Mammary epithelial cell (primary cell): ENCODE measurements around the gene CEACAM20.

Experiments
- CTCF ChIP-seq, 2 donors: IDR thresholded peaks in 1 of 2; conservative IDR thresholded peaks in 1 of 2; 2 replicates each; pipeline ENCODE4 v1.5.1; 2011 to 2012; ENCODE audit warnings: inconsistent platforms in 2 of 2, low read length in 2 of 2, mild to moderate bottlenecking in 2 of 2, control low read depth in 1 of 2, low read depth in 1 of 2; ENCODE audit not compliant: insufficient read depth in 1 of 2; ENCODE audit errors: extremely low read depth in 1 of 2
- EZH2 ChIP-seq: IDR thresholded peaks from 2 replicates; pipeline ENCODE4 v1.6.1; 2012; ENCODE audit warnings: low read length, inconsistent platforms, borderline replicate concordance

- TF ChIP-seq CTCF (conservative IDR thresholded peaks at IDR 0.05 in 1 of 2, IDR thresholded peaks at IDR 0.05 in 1 of 2; ENCODE audit: extremely low read depth in 1 of 2, insufficient read depth in 1 of 2, low read depth in 1 of 2, low read length in 2 of 2) = no peak
- no peak for TF ChIP-seq EZH2
These were observed 24.1 kb upstream of the CEACAM20 start for GRCh38 chr19:44553478-44554171.
